HT1080 (cell line): ENCODE measurements around the gene CD180. TPM values are rescaled to one million over a fixed set of nuclear protein-coding genes. Genes with fewer than 3 reads are reported as not detected.
A peak's percentile ranks its signal among the peaks of the same experiment; 100 is the strongest.

ENCODE experiments used
- DNase-seq: peaks from one replicate; pipeline ENCODE4 v3.0.0-alpha.2; 2015; ENCODE audit warnings: low read depth
- total RNA-seq: library from RNA; depleted of rRNA; stranded (reverse); fragments of >200 nt; shearing (Covaris generic); gene quantifications from 2 replicates; pipeline ENCODE4 v1.2.3, GENCODE V29; 2014

The CD180 gene
- total RNA-seq, 1 experiment from 2014 or later: 0.43 TPM

- no peak for DNase-seq
These were observed 33.3 kb downstream of the CD180 start for GRCh38 chr5:67163231-67163756.

- DNase-seq: no peak
These were observed 34.8 kb downstream of the CD180 start for GRCh38 chr5:67161767-67162166.

DNA sequence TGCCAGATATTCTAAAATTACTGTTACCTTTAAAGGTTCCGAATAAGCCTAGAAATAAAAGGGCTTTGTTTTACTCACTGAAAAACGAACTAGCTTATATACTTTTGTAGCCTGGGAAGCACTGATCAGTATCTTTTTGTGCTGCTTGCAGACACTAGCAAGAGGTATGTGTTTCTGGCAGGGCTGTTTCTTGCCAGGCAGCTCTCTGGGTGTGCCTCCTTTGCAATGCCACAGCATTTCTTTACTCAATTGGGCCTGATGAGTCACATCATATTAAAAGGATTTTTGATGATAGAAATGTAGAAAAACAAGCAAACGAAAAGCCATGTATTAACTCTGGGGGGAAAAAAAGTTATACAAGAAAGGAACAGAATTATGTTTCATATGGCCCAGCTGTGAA, 35.6 kb downstream of the CD180 start:
- peak; percentile 70 for DNase-seq

DNA sequence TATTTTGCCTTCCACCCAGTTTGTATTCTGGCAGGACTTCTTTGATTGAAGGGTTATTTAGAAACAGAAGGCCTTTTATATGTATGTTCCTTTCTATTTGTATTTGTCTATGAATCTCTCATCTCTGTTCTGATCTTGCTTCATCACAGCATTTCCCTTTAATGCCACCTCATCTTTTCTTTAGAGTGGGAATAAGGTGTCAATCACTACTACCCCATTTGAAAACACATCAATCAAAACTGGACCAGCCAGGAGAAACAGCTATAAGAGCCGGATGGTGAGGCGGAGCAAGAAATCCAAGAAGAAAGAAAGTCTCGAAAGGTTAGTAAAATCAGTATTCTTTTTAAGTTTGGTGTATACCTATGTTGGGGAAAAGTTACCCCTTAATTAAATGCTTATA, 36.3 kb downstream of the CD180 start:
- no peak for DNase-seq

DNA sequence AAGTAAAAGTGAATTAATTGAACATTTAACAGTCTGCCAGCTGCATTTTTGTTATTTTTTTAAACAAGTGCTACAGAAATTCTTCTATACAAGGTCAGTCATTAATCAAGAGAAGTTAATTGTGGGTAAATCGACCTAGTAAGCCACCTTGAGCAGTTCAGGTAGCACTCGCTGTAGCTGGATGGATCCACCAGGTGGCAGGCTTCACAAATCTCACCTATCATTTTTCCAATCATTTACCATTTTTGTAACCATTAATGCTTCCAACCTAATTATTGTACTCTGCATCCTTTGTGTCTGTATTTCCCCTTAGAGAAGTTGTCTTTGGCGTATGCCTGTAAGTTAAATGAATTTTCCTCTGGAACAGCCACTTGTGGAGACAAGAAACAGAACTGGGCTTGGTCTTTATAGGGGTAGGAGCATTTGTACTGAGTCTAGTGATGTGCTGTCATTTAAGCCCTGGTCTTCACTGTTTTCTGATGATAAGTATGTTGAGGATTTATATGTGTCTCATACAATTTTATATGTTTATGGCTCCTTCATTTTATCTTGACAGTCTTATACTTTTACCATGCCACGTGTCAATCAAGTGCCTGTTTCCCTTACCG, 39.5 kb downstream of the CD180 start:
- peak; percentile 45 for DNase-seq

- no peak for DNase-seq
These were observed 41.9 kb downstream of the CD180 start for GRCh38 chr5:67154556-67155206.

- DNase-seq: no peak
These were observed 43.3 kb downstream of the CD180 start for GRCh38 chr5:67153292-67153691.

- no peak for DNase-seq
These were observed 44.2 kb downstream of the CD180 start for GRCh38 chr5:67152400-67152799.

DNA sequence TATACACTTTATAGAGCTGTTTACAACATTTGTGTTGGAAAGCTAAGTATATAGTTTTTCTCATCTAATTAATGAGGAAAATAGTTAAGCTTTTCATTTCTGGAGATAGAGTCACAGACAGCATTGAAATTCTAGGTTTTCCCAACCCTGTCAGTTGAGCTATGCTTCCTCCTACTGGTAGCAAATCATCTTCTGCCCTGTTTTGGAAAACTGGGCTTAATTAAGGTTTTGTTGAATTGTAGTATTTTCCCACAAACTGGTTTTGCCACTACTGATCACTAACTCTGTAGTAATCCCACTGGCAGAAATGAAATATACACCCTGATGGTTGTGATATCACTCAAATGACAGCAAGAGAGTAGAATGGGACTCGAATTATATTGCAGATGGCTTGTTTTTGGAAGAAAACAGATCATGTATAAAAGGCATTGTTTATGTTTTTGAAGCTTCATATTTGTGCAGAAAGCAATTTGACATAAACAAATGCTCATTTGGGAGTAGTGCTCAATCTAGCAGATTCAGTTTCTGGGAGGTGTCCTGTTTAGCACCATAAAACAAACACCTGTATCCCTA, 46.6 kb downstream of the CD180 start:
- DNase-seq: no peak

DNA sequence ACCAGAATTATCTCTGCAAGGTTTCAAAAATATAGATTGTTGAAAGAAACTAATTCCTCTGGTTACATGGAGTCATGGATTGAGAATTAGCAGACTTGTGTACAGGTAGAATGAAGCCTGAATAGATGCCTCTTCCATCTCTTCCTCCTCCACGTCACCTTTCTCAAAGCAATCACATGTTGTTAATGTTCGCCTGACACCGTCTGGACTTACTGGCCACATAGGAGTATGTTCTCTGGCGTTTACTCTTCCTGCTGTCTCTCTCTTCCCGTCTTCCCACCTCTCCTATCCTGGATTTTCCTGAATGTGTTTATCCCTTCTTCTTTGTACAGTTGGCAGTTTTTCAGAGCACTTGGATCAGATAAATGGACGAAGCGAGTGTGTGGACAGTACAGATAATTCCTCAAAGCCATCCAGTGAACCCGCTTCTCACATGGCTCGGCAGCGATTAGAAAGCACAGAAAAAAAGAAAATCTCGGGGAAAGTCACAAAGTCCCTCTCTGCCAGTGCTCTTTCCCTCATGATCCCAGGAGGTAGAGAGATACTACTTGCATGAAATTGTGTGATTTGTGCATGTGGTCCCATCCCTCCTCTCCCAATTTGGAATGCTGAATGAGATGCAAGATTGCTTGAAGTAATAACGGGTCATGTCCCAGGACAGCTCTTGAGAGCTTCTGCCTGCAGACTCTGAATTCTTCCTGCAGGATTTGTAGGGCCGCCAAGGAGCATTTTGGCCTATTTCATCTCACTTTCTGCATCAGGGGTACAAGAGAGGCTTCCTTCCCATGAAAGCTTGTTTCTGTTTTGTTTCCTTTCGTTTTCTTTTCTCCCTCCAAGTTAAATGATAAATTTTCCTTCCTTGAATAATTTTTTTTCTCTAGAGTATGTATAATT, 47.3 kb downstream of the CD180 start:
- no peak for DNase-seq

GRCh38 chr5:67147760-67148159, 48.8 kb downstream of the CD180 start:
- DNase-seq: peak; percentile 49

- no peak for DNase-seq
These were observed 49.6 kb downstream of the CD180 start for GRCh38 chr5:67146981-67147380.

- DNase-seq: no peak
These were observed 50.0 kb downstream of the CD180 start for GRCh38 chr5:67146574-67146973.

- no peak for DNase-seq
These were observed 52.4 kb downstream of the CD180 start for GRCh38 chr5:67144183-67144639.

GRCh38 chr5:67143549-67143948, 53.0 kb downstream of the CD180 start:
- DNase-seq: no peak

DNA sequence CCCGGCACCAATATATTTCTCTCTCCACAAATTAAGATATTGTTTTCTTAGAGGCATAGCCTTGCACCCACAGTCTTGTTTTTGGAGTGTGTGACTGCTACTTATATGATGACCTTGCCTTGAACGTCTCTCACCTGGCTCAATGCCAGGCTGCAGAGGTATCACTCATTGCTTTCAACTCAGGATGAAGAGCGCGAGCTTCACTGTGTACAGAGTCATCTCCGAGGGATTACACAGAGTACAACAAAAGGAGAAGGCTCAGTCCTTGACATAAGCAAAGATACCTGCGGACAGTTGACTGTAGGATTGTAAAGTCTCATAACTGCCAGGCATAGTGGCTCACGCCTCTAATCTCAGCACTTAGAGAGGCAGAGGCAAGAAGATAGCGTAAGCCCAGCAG, 53.8 kb downstream of the CD180 start:
- DNase-seq: no peak

DNA sequence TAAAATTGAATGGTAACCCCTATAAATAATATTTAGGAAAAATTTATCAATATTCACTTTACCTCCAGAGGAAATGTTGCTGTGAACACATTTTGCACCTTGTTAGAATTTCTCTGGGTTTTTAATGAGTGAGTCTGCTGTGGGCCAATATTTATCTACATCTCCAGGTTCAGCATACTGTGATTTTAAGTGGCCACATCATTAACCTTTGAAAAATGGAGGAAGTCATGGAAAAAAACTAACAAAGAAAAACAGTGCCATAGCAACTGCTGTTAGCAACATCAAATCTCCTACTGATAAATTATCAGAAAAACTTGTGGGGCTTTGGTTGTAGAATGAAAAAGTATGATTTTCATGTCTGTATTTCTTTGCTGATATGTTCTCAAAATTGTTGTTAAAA, 55.0 kb downstream of the CD180 start:
- no peak for DNase-seq

- no peak for DNase-seq
These were observed 56.2 kb downstream of the CD180 start for GRCh38 chr5:67140413-67140812.

DNA sequence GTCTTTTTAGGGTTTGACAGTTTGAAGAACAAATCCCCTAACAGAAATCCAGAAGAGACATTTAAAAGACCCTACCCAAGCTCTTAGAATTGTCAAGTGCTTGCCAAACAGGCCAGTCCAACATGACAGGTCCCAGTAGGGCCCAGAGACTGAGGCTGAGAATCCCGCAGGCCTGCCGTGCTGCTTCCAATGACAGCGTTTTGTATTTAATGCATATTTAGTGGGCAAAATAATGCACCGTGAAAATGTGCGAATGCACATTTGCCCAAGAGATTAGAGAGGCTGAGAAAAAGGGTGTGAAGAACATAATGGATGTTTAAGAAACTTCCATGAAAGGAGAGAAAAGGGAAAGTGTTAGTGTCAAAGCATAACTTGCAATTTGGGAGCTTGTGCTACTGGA, 57.6 kb downstream of the CD180 start:
- DNase-seq: no peak

GRCh38 chr5:67135381-67135984, 61.1 kb downstream of the CD180 start:
- no peak for DNase-seq

DNA sequence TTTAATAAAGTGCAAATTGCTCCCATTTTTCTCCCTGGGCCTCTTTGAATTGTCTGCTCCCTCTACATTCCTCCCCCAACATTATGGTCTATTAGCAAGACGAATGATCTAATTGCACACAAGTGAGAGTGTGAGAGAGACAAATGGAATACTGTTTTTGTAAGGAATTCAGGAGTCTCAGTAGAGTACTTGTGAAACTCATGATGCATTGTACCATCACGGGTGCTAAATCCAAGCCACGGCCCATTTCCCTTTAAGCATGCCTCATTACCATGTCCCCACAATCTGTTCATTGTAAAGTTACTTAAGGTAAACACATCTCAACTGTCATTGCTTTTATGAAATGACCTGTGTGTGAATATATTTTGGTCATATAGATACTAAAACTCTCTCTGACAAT, 62.8 kb downstream of the CD180 start:
- DNase-seq: no peak
